Measurements from ENCODE around the gene PTPRN2. TPM values are rescaled to one million over a fixed set of nuclear protein-coding genes. Genes with fewer than 3 reads are reported as not detected.

Gene PTPRN2
- total and polyA plus RNA-seq, 2 of the 13 experiments (the other 11 are each of a cell fraction or from before 2014, with no cell fraction given) = 2.5 to 24.2 TPM

GRCh38 chr7:157597562-157597961 is 990.1 kb downstream of the PTPRN2 start (continued):
- TF ChIP-seq HMGXB3 (CRISPR knock-in tag; IDR thresholded peaks at IDR 0.05; ENCODE audit: borderline replicate concordance) (no peak), ZNF260 (CRISPR knock-in tag; IDR thresholded peaks at IDR 0.05; ENCODE audit: borderline replicate concordance, low read depth) (no peak), SETDB1 (CRISPR knock-in tag; IDR thresholded peaks at IDR 0.05; ENCODE audit: borderline replicate concordance) (no peak), AKAP8 (CRISPR knock-in tag; IDR thresholded peaks at IDR 0.05) (no peak), EEA1 (CRISPR knock-in tag; IDR thresholded peaks at IDR 0.05; ENCODE audit: borderline replicate concordance) (no peak), TIGD3 (CRISPR knock-in tag; IDR thresholded peaks at IDR 0.05; ENCODE audit: borderline replicate concordance) (no peak), ETV5 (CRISPR knock-in tag; IDR thresholded peaks at IDR 0.05; ENCODE audit: borderline replicate concordance) (peak; percentile 40; the same call in 1 of the 2 replicates), KIAA2018 (CRISPR knock-in tag; IDR thresholded peaks at IDR 0.05; ENCODE audit: borderline replicate concordance) (no peak), RXRA (CRISPR knock-in tag; IDR thresholded peaks at IDR 0.05) (no peak), ZNF256 (CRISPR knock-in tag; conservative IDR thresholded peaks at IDR 0.05) (no peak)
